ENCODE data around the gene PROM1.

PROM1 gene, protein sequence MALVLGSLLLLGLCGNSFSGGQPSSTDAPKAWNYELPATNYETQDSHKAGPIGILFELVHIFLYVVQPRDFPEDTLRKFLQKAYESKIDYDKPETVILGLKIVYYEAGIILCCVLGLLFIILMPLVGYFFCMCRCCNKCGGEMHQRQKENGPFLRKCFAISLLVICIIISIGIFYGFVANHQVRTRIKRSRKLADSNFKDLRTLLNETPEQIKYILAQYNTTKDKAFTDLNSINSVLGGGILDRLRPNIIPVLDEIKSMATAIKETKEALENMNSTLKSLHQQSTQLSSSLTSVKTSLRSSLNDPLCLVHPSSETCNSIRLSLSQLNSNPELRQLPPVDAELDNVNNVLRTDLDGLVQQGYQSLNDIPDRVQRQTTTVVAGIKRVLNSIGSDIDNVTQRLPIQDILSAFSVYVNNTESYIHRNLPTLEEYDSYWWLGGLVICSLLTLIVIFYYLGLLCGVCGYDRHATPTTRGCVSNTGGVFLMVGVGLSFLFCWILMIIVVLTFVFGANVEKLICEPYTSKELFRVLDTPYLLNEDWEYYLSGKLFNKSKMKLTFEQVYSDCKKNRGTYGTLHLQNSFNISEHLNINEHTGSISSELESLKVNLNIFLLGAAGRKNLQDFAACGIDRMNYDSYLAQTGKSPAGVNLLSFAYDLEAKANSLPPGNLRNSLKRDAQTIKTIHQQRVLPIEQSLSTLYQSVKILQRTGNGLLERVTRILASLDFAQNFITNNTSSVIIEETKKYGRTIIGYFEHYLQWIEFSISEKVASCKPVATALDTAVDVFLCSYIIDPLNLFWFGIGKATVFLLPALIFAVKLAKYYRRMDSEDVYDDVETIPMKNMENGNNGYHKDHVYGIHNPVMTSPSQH

GRCh38 chr4:16083241-16084191 is at the start of gene PROM1:
Gene PROM1, minus strand, starts transcription at chr4:16084023. Its CDS starts 8,117 bp downstream, at chr4:16075906.
- Mint-ChIP-seq H3K27me3 (ENCODE audit: low read depth) (peaks cover 76% of the 10 kb centered on the region), H3K27ac (peak within 1 kb of the TSS; percentile 40 to 75 (median 49)), H3K4me3 (peak within 1 kb of the TSS; percentile 89 to 91 (median 89)), H3K36me3 (ENCODE audit: low read depth) (no peaks in the 10 kb centered on the region), H3K9me3 (no peaks in the 10 kb centered on the region), H3K4me1 (peaks cover 24% of the 10 kb centered on the region)
- no peak for TF ChIP-seq CTCF (IDR thresholded peaks at IDR 0.05; ENCODE audit: unreplicated experiment in 3 of 3)

GRCh38 chr4:16133406-16133805 is 49.6 kb upstream of the PROM1 start:
- Mint-ChIP-seq H3K4me3 (no peak overlapping the region), H3K4me1 (peaks cover 35% of the 10 kb centered on the region), H3K9me3 (peaks cover 6% of the 10 kb centered on the region), H3K36me3 (ENCODE audit: low read depth) (no peaks in the 10 kb centered on the region), H3K27me3 (ENCODE audit: low read depth) (peaks cover 3% of the 10 kb centered on the region), H3K27ac (no peak overlapping the region)
- TF ChIP-seq CTCF (IDR thresholded peaks at IDR 0.05; ENCODE audit: unreplicated experiment in 3 of 3): no peak

DNA sequence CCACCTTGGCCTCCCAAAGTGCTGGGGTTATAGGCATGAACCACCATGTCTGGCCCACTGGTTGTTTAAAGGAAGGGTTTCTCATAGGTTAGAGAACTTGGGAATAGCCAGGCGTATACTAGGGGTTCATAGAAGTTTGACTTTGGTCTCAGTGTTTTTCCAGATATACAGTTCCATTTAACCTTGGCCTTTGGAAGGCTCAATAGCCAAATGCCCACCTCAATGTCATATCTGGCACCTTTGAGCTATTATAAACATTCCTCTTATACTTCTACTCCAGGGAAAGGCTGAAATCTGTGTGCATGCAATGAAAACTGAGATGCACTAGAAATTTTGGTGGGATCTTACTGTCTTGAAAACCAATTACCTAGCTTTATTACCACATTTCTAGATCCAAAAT is 47.5 kb upstream of the PROM1 start:
- H3K4me3 Mint-ChIP-seq: no peak overlapping the region
- H3K9me3 Mint-ChIP-seq: peaks cover 6% of the 10 kb centered on the region
- H3K27me3 Mint-ChIP-seq (ENCODE audit: low read depth): no peaks in the 10 kb centered on the region
- H3K4me1 Mint-ChIP-seq: peaks cover 22% of the 10 kb centered on the region
- H3K36me3 Mint-ChIP-seq (ENCODE audit: low read depth): no peaks in the 10 kb centered on the region
- H3K27ac Mint-ChIP-seq: no peak overlapping the region
- TF ChIP-seq CTCF (IDR thresholded peaks at IDR 0.05; ENCODE audit: unreplicated experiment in 3 of 3): no peak

- Mint-ChIP-seq H3K36me3 (ENCODE audit: low read depth) (no peaks in the 10 kb centered on the region), H3K9me3 (peaks cover 1% of the 10 kb centered on the region), H3K27ac (no peak overlapping the region), H3K4me3 (no peak overlapping the region), H3K27me3 (ENCODE audit: low read depth) (peaks cover 9% of the 10 kb centered on the region), H3K4me1 (peaks cover 26% of the 10 kb centered on the region)
- no peak for TF ChIP-seq CTCF (IDR thresholded peaks at IDR 0.05; ENCODE audit: unreplicated experiment in 3 of 3)
Measured at GRCh38 chr4:16129336-16129735, 45.5 kb upstream of the PROM1 start.

GRCh38 chr4:16126714-16127113 is 42.9 kb upstream of the PROM1 start:
- Mint-ChIP-seq H3K27ac (no peak overlapping the region), H3K27me3 (ENCODE audit: low read depth) (peaks cover 9% of the 10 kb centered on the region), H3K4me1 (peaks cover 36% of the 10 kb centered on the region), H3K4me3 (no peak overlapping the region), H3K36me3 (ENCODE audit: low read depth) (no peaks in the 10 kb centered on the region), H3K9me3 (no peaks in the 10 kb centered on the region)
- no peak for TF ChIP-seq CTCF (IDR thresholded peaks at IDR 0.05; ENCODE audit: unreplicated experiment in 3 of 3)
